ENCODE measurements around the gene TRPV6. TPM values are rescaled to one million over a fixed set of nuclear protein-coding genes. Genes with fewer than 3 reads are reported as not detected.

TRPV6 gene
- total and polyA plus RNA-seq, 8 donors: 2.6 to 11.7 (median 7.7) TPM; not detected in 1

DNA sequence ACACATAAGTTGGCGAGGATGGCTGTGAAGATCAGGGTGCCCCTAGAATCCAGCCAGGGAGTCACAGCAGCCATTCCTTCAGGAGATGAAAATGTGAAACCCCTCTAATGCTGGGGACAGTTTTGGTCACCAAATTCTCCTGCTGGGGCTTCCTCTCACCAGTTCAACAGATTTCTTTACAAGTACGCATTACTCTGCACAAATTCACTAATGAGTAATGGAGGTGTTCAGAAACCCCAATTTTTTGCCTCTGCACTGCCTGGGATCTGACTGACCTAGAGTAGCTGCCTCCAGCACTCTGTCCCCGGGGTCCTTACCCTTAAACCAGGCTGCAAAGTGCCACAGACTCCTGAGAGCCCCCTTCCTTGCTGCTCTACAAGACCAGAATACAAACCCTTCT is 31.9 kb upstream of the TRPV6 start:
- intact Hi-C loops (cut with DNase I; ENCODE audit: low total_unique reads): no loop called here
- no peaks in the 10 kb centered on the region for H3K36me3 ChIP-seq
- TF ChIP-seq POLR2A (IDR thresholded peaks at IDR 0.05) (no peak), POLR2AphosphoS5 (IDR thresholded peaks at IDR 0.05) (no peak), EP300 (IDR thresholded peaks at IDR 0.05) (no peak)
- TF ChIP-seq, protein P1, sequence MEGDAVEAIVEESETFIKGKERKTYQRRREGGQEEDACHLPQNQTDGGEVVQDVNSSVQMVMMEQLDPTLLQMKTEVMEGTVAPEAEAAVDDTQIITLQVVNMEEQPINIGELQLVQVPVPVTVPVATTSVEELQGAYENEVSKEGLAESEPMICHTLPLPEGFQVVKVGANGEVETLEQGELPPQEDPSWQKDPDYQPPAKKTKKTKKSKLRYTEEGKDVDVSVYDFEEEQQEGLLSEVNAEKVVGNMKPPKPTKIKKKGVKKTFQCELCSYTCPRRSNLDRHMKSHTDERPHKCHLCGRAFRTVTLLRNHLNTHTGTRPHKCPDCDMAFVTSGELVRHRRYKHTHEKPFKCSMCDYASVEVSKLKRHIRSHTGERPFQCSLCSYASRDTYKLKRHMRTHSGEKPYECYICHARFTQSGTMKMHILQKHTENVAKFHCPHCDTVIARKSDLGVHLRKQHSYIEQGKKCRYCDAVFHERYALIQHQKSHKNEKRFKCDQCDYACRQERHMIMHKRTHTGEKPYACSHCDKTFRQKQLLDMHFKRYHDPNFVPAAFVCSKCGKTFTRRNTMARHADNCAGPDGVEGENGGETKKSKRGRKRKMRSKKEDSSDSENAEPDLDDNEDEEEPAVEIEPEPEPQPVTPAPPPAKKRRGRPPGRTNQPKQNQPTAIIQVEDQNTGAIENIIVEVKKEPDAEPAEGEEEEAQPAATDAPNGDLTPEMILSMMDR (IDR thresholded peaks at IDR 0.05): no peak
- H3K4me1 ChIP-seq: peaks cover 0 to 16% (median 5%) of the 10 kb centered on the region in 4 donors
- no peaks in the 10 kb centered on the region for H3K9me3 ChIP-seq
- no peaks in the 10 kb centered on the region for H3K27me3 ChIP-seq
- no peak for DNase-seq
- no peak overlapping the region for H3K4me3 ChIP-seq
- no peak overlapping the region for H3K27ac ChIP-seq
- WGBS, 5 donors: 84 to 86% (median 84%) methylated on average over 3 of the region's 3 CpGs

DNA sequence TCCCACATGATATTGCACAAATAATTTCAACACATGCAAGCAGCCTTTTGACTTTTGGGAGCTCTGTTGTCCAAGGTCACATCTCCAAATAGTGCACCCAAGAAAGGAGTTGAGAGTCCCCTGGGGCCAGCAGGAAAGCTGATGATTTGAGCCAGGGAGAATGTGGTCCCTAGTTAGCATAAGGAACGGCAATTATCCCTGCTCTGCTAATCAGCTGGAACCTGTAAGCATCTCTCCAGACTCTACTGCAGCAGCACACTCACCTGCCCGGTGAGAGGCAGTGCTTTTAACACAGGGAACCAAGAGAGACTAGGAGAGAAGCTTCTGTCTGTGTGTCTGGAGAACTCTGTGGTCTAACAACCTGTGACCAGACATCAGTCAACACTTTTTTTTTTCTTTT is 31.0 kb upstream of the TRPV6 start:
- 53 to 67% (median 58%) methylated on average over 2 of the region's 2 CpGs for WGBS, 5 donors
- Histone ChIP-seq H3K4me1 (peaks cover 0 to 16% (median 5%) of the 10 kb centered on the region in 4 donors), H3K27ac (no peak overlapping the region), H3K27me3 (no peaks in the 10 kb centered on the region), H3K4me3 (no peak overlapping the region), H3K9me3 (no peaks in the 10 kb centered on the region), H3K36me3 (no peaks in the 10 kb centered on the region)
- intact Hi-C loops (cut with DNase I; ENCODE audit: low total_unique reads): no loop called here
- no peak for DNase-seq
- TF ChIP-seq, protein P1 (IDR thresholded peaks at IDR 0.05): no peak
- TF ChIP-seq POLR2A (IDR thresholded peaks at IDR 0.05) (no peak), POLR2AphosphoS5 (IDR thresholded peaks at IDR 0.05) (no peak), EP300 (IDR thresholded peaks at IDR 0.05) (no peak)

DNA sequence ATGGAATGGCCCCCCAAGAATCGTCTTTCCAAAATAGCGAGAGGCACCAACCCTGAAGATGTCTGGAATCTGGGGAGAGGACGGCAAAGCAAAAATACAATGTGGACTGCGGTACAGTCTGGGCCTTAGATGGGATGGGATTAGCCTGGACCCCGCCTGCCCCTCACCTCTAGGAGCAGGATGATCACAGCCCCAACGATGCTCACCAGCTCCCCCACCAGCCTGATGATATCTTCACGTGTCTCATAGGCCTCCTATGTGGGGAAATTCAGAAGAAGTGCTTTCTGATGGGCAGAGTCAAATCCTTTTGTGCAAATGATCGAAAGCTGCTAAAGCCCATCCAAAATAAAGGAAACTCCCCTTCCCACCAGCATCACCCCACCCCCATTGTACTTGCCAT is 29.8 kb upstream of the TRPV6 start:
- H3K9me3 ChIP-seq: no peaks in the 10 kb centered on the region
- 88 to 94% (median 91%) methylated on average over 8 of the region's 8 CpGs for WGBS, 5 donors
- no peak overlapping the region for H3K27ac ChIP-seq
- intact Hi-C loops (cut with DNase I; ENCODE audit: low total_unique reads): no loop called here
- no peaks in the 10 kb centered on the region for H3K36me3 ChIP-seq
- TF ChIP-seq POLR2AphosphoS5 (IDR thresholded peaks at IDR 0.05) (no peak), EP300 (IDR thresholded peaks at IDR 0.05) (no peak), POLR2A (IDR thresholded peaks at IDR 0.05) (no peak)
- TF ChIP-seq, protein P1 (IDR thresholded peaks at IDR 0.05): no peak
- H3K4me3 ChIP-seq: no peak overlapping the region
- H3K4me1 ChIP-seq: peaks cover 0 to 24% (median 8%) of the 10 kb centered on the region in 4 donors
- H3K27me3 ChIP-seq: no peaks in the 10 kb centered on the region
- no peak for DNase-seq

DNA sequence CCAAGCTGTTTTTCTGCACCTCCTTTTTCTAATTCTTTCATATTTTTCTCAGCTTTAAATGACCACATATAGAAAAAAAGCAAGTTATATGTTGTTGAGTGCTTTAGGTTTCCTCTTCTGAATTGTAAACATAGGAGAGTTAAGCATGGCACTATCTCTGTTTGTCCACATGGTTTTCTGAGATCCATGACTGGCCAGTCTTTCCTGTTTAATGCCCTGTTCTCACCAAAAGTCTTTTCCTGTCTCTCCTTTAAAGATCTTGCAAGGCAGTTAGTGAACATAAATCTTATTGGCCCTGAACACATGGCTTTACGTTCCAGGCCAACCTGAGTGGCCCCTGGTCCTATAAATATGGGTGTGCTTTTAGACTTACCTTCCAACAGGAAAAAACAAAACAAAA is 28.6 kb upstream of the TRPV6 start:
- WGBS, 5 donors: 10 to 29% (median 24%) methylated on average over 1 of the region's 1 CpG

More for the DNA sequence above, 28.6 kb upstream of the TRPV6 start:
- no peak for DNase-seq
- H3K4me3 ChIP-seq: no peak overlapping the region
- no peaks in the 10 kb centered on the region for H3K36me3 ChIP-seq
- intact Hi-C loops (cut with DNase I; ENCODE audit: low total_unique reads): no loop called here
- no peaks in the 10 kb centered on the region for H3K27me3 ChIP-seq
- peak overlapping the region in 4 of 5 donors; percentile 26 to 51 (median 32) for H3K27ac ChIP-seq
- H3K4me1 ChIP-seq: peaks cover 3 to 35% (median 18%) of the 10 kb centered on the region in 4 donors
- H3K9me3 ChIP-seq: no peaks in the 10 kb centered on the region
- TF ChIP-seq, protein P1 (IDR thresholded peaks at IDR 0.05): no peak
- TF ChIP-seq POLR2AphosphoS5 (IDR thresholded peaks at IDR 0.05) (no peak), EP300 (IDR thresholded peaks at IDR 0.05) (no peak), POLR2A (IDR thresholded peaks at IDR 0.05) (no peak)
